ENCODE data around the gene ZNF223. TPM values are rescaled to one million over a fixed set of nuclear protein-coding genes. Genes with fewer than 3 reads are reported as not detected.

ZNF223 gene
- total and polyA plus RNA-seq, 10 of the 15 experiments (the other 5 are each of a cell fraction or from before 2014, with no cell fraction given) = 0.05 to 3.7 (median 0.14) TPM; not detected in 4

DNA sequence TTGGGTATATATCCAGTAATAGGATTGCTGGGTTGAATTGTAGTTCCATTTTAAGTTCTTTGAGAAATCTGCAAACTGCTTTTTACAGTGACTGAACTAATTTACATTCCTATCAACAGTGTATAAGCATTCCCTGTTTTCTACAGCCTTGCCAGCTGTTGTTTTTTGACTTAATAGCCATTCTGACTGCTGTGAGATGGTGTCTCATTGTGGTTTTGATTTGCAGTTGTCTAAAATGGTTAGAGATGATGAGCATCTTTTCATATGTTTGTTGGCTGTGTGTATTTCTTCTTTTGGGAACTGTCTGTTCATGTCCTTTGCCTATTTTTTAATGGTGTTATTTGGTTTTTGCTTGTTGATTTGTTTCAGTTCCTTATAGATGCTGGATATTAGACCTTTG, 30.6 kb upstream of the ZNF223 start:
- Histone ChIP-seq H2AFZ (ENCODE audit: control insufficient read depth, low read depth, low read length) (no peak overlapping the region), H4K20me1 (ENCODE audit: control insufficient read depth, insufficient read depth) (no peaks in the 10 kb centered on the region), H3K9me3 (replicated peaks; ENCODE audit: control insufficient read depth, insufficient read depth, low read length) (no peaks in the 10 kb centered on the region; the same call in 2 of the 3 replicates), H3K27me3 (replicated peaks in 1 of 2; ENCODE audit: control insufficient read depth in 2 of 2, insufficient read depth in 2 of 2, low read length in 1 of 2) (no peaks in the 10 kb centered on the region), H3K79me2 (ENCODE audit: control insufficient read depth, insufficient read depth, low read length) (no peaks in the 10 kb centered on the region; the same call in 1 of the 2 replicates), H3K9ac (ENCODE audit: control insufficient read depth, insufficient read depth, low read length) (no peak overlapping the region), H3K36me3 (ENCODE audit: control insufficient read depth in 2 of 2, insufficient read depth in 2 of 2, low read length in 1 of 2) (no peaks in the 10 kb centered on the region), H3K4me2 (ENCODE audit: control insufficient read depth, insufficient read depth) (no peak overlapping the region), H3K27ac (ENCODE audit: control insufficient read depth, insufficient read depth) (no peak overlapping the region), H3K4me1 (ENCODE audit: control insufficient read depth, insufficient read depth, low read length) (no peaks in the 10 kb centered on the region), H3K4me3 (no peak overlapping the region)
- intact Hi-C loops (cut with micrococcal nuclease; ENCODE audit: unreplicated experiment) (no loop called here), in situ Hi-C loops (cut with MboI) (no loop called here)
- ChIA-PET CTCF (no interaction called here), SMC1A (ENCODE audit: uncharacterized antibody, unreplicated experiment) (no interaction called here), RAD21 (ENCODE audit: unreplicated experiment) (no interaction called here), POLR2A (no interaction called here)
- BruUV-seq (replicated peaks) = no TSS peak
- FAIRE-seq (no peak), DNase-seq (ENCODE audit: low read depth, low spot score) (no peak), ATAC-seq (no peak)
- TF ChIP-seq ASH2L (IDR thresholded peaks at IDR 0.05; ENCODE audit: borderline replicate concordance, low read depth) (no peak), GATAD2B (conservative IDR thresholded peaks at IDR 0.05; ENCODE audit: low read depth) (no peak), BMI1 (IDR thresholded peaks at IDR 0.05; ENCODE audit: borderline replicate concordance) (no peak), CBFB (IDR thresholded peaks at IDR 0.05; ENCODE audit: low read depth) (no peak), FOXM1 (IDR thresholded peaks at IDR 0.05; ENCODE audit: low read depth, low read length) (no peak), TCF12 (IDR thresholded peaks at IDR 0.05; ENCODE audit: low read depth, low read length) (no peak), CUX1 (IDR thresholded peaks at IDR 0.05; ENCODE audit: insufficient replicate concordance, low read depth, low read length) (no peak), SREBF2 (IDR thresholded peaks at IDR 0.05; ENCODE audit: low read length) (no peak), MAX (IDR thresholded peaks at IDR 0.05; ENCODE audit: low read depth, low read length) (no peak)
- TF ChIP-seq, protein P1, sequence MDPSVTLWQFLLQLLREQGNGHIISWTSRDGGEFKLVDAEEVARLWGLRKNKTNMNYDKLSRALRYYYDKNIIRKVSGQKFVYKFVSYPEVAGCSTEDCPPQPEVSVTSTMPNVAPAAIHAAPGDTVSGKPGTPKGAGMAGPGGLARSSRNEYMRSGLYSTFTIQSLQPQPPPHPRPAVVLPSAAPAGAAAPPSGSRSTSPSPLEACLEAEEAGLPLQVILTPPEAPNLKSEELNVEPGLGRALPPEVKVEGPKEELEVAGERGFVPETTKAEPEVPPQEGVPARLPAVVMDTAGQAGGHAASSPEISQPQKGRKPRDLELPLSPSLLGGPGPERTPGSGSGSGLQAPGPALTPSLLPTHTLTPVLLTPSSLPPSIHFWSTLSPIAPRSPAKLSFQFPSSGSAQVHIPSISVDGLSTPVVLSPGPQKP (IDR thresholded peaks at IDR 0.05; ENCODE audit: low read depth, low read length) = no peak
- TF ChIP-seq, protein P2, sequence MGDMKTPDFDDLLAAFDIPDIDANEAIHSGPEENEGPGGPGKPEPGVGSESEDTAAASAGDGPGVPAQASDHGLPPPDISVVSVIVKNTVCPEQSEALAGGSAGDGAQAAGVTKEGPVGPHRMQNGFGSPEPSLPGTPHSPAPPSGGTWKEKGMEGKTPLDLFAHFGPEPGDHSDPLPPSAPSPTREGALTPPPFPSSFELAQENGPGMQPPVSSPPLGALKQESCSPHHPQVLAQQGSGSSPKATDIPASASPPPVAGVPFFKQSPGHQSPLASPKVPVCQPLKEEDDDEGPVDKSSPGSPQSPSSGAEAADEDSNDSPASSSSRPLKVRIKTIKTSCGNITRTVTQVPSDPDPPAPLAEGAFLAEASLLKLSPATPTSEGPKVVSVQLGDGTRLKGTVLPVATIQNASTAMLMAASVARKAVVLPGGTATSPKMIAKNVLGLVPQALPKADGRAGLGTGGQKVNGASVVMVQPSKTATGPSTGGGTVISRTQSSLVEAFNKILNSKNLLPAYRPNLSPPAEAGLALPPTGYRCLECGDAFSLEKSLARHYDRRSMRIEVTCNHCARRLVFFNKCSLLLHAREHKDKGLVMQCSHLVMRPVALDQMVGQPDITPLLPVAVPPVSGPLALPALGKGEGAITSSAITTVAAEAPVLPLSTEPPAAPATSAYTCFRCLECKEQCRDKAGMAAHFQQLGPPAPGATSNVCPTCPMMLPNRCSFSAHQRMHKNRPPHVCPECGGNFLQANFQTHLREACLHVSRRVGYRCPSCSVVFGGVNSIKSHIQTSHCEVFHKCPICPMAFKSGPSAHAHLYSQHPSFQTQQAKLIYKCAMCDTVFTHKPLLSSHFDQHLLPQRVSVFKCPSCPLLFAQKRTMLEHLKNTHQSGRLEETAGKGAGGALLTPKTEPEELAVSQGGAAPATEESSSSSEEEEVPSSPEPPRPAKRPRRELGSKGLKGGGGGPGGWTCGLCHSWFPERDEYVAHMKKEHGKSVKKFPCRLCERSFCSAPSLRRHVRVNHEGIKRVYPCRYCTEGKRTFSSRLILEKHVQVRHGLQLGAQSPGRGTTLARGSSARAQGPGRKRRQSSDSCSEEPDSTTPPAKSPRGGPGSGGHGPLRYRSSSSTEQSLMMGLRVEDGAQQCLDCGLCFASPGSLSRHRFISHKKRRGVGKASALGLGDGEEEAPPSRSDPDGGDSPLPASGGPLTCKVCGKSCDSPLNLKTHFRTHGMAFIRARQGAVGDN (IDR thresholded peaks at IDR 0.05) = no peak
